SK-N-SH (cell line): ENCODE measurements around the gene TMEM117.

ENCODE experiments used
- CHD2 ChIP-seq: fragments of 150-350 bp; IDR thresholded peaks from 2 replicates; pipeline ENCODE4 v1.6.1; 2018; ENCODE audit warnings: low read length; ENCODE audit not compliant: partially characterized antibody
- FOSL2 ChIP-seq: IDR thresholded peaks from 2 replicates; pipeline ENCODE4 v1.4.0; 2012; ENCODE audit warnings: low read depth, mild to moderate bottlenecking, moderate library complexity, borderline replicate concordance
- NRF1 ChIP-seq: IDR thresholded peaks from 2 replicates; pipeline ENCODE4 v1.6.1; 2012; ENCODE audit warnings: low read depth, mild to moderate bottlenecking, low read length
- POLR2AphosphoS5 ChIP-seq: IDR thresholded peaks from 2 replicates; pipeline ENCODE4 v1.6.1; 2012; ENCODE audit warnings: low read depth, low read length
- SIN3A ChIP-seq: IDR thresholded peaks from 2 replicates; pipeline ENCODE4 v1.6.1; 2012; ENCODE audit warnings: low read depth, mild to moderate bottlenecking, low read length, moderate library complexity, borderline replicate concordance
- TAF1 ChIP-seq: IDR thresholded peaks from 2 replicates; pipeline ENCODE4 v1.6.1; 2012; ENCODE audit warnings: low read depth, mild to moderate bottlenecking, low read length, moderate library complexity, borderline replicate concordance
- TEAD4 ChIP-seq: IDR thresholded peaks from 2 replicates; pipeline ENCODE4 v1.4.0; 2012; ENCODE audit warnings: mild to moderate bottlenecking, borderline replicate concordance; ENCODE audit not compliant: insufficient read depth
- YY1 ChIP-seq: IDR thresholded peaks from 2 replicates; pipeline ENCODE4 v1.4.0; 2012; ENCODE audit warnings: low read depth, mild to moderate bottlenecking
- TF ChIP-seq, protein P1 (sequence below): IDR thresholded peaks from 2 replicates; pipeline ENCODE4 v1.4.0; 2012; ENCODE audit warnings: low read depth
- TF ChIP-seq, protein P2 (sequence below): fragments of 200-600 bp; sonication (generic); IDR thresholded peaks from 2 replicates; pipeline ENCODE4 v1.6.1; 2017; ENCODE audit warnings: antibody characterized with exemption, mild to moderate bottlenecking, moderate library complexity
- TF ChIP-seq, protein P3 (sequence below): fragments of 150-350 bp; IDR thresholded peaks from 2 replicates; pipeline ENCODE4 v1.6.1; 2017; ENCODE audit warnings: antibody characterized with exemption, low read length, low read depth, borderline replicate concordance

DNA sequence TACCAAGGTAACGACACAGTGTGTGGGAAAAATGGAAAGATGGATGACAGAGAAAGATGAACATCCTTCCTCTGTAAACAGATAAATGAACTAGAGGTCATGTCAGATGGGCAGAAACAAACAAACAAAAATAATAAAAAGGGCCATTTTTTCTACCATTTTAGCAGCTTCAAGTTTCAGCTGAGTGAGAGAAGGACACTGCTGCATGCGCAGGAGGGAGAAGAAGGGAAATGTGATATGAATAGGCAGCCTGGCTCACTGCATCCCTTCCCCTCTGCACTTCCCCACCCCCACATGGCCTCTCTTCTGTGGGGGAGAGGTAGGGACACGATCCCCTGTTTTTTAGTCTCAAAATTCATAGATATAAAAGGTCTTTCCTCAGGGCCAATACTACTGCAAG lies 548.3 kb downstream of the TMEM117 start:
- no peak for TF ChIP-seq POLR2AphosphoS5
- no peak for TF ChIP-seq TEAD4
- no peak for TF ChIP-seq TAF1
- TF ChIP-seq, protein P1, sequence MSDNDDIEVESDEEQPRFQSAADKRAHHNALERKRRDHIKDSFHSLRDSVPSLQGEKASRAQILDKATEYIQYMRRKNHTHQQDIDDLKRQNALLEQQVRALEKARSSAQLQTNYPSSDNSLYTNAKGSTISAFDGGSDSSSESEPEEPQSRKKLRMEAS: no peak
- TF ChIP-seq NRF1: no peak
- TF ChIP-seq, protein P2, sequence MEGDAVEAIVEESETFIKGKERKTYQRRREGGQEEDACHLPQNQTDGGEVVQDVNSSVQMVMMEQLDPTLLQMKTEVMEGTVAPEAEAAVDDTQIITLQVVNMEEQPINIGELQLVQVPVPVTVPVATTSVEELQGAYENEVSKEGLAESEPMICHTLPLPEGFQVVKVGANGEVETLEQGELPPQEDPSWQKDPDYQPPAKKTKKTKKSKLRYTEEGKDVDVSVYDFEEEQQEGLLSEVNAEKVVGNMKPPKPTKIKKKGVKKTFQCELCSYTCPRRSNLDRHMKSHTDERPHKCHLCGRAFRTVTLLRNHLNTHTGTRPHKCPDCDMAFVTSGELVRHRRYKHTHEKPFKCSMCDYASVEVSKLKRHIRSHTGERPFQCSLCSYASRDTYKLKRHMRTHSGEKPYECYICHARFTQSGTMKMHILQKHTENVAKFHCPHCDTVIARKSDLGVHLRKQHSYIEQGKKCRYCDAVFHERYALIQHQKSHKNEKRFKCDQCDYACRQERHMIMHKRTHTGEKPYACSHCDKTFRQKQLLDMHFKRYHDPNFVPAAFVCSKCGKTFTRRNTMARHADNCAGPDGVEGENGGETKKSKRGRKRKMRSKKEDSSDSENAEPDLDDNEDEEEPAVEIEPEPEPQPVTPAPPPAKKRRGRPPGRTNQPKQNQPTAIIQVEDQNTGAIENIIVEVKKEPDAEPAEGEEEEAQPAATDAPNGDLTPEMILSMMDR: no peak
- no peak for TF ChIP-seq YY1
- TF ChIP-seq, protein P3, sequence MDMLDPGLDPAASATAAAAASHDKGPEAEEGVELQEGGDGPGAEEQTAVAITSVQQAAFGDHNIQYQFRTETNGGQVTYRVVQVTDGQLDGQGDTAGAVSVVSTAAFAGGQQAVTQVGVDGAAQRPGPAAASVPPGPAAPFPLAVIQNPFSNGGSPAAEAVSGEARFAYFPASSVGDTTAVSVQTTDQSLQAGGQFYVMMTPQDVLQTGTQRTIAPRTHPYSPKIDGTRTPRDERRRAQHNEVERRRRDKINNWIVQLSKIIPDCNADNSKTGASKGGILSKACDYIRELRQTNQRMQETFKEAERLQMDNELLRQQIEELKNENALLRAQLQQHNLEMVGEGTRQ: no peak
- TF ChIP-seq FOSL2: no peak
- no peak for TF ChIP-seq CHD2
- no peak for TF ChIP-seq SIN3A
